Endothelial cell of umbilical vein (primary cell): Measurements from ENCODE around the gene SMAD3.

Experiments
- EZH2 ChIP-seq: IDR thresholded peaks from 2 replicates; pipeline ENCODE4 v1.6.1; 2012; ENCODE audit warnings: borderline replicate concordance, low read depth, mild to moderate bottlenecking, moderate library complexity, low read length, inconsistent platforms; ENCODE audit not compliant: severe bottlenecking
- TF ChIP-seq, protein P1 (sequence below), 2 donors: IDR thresholded peaks; 1 replicate in 1 of 2; 2 replicates in 1 of 2; pipeline ENCODE4 v1.5.1; 2011; ENCODE audit warnings: low read length in 2 of 2, mild to moderate bottlenecking in 2 of 2, moderate library complexity in 2 of 2, control low read depth in 1 of 2, inconsistent platforms in 1 of 2, low read depth in 1 of 2; ENCODE audit not compliant: insufficient read depth in 1 of 2; ENCODE audit errors: extremely low read depth in 1 of 2
- TF ChIP-seq, protein P2 (sequence below): IDR thresholded peaks from 2 replicates; pipeline ENCODE4 v1.6.1; 2011; ENCODE audit not compliant: insufficient read depth, insufficient read length

DNA sequence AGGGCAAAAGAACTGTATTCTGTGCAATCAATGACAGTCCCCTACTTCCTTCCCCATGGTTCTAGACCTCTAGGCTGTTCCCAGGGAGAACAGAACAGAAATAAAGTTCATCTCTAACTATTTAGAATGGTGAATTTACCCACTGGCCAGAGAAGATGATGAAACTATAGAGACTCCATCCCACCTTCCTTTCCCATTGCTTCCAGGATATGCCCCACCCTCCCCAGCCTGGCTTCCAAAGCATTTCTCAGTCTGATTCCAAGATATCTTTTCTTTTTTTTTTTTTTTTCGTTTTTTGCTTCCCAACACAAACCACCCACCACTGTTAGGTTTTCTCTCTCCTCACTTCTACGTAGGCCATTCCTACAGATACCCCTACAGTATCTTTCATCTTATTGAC is 25.1 kb upstream of the SMAD3 start:
- no peak for TF ChIP-seq EZH2
- TF ChIP-seq, protein P1, sequence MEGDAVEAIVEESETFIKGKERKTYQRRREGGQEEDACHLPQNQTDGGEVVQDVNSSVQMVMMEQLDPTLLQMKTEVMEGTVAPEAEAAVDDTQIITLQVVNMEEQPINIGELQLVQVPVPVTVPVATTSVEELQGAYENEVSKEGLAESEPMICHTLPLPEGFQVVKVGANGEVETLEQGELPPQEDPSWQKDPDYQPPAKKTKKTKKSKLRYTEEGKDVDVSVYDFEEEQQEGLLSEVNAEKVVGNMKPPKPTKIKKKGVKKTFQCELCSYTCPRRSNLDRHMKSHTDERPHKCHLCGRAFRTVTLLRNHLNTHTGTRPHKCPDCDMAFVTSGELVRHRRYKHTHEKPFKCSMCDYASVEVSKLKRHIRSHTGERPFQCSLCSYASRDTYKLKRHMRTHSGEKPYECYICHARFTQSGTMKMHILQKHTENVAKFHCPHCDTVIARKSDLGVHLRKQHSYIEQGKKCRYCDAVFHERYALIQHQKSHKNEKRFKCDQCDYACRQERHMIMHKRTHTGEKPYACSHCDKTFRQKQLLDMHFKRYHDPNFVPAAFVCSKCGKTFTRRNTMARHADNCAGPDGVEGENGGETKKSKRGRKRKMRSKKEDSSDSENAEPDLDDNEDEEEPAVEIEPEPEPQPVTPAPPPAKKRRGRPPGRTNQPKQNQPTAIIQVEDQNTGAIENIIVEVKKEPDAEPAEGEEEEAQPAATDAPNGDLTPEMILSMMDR (IDR thresholded peaks at IDR 0.05; ENCODE audit: extremely low read depth in 1 of 2, insufficient read depth in 1 of 2, low read depth in 1 of 2, low read length in 2 of 2), result no peak
- TF ChIP-seq, protein P2, sequence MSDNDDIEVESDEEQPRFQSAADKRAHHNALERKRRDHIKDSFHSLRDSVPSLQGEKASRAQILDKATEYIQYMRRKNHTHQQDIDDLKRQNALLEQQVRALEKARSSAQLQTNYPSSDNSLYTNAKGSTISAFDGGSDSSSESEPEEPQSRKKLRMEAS, result no peak
